SK-N-SH (cell line): ENCODE measurements around the gene REXO1. TPM values are rescaled to one million over a fixed set of nuclear protein-coding genes. Genes with fewer than 3 reads are reported as not detected.

ENCODE experiments used
- CTCF ChIA-PET: fragments of 300-600, 350-600 bp; formaldehyde crosslinking; extraction: SDS; loops from one replicate; lab custom pipeline; 2021; lab: Yijun Ruan, JAX
- POLR2A ChIA-PET: fragments of 350-600 bp; sonication (Branson Sonifier 250); formaldehyde crosslinking; extraction: SDS; loops from one replicate; lab custom pipeline; 2020; ENCODE audit warnings: antibody characterized with exemption, inconsistent platforms; lab: Yijun Ruan, JAX
- DNase-seq: peaks from one replicate; pipeline ENCODE4 v3.0.0; 2012
- H2AFZ ChIP-seq: fragments of 200-600 bp; sonication (generic); 2 replicates; pipeline ENCODE4 v1.8.1; 2016; ENCODE audit warnings: antibody characterized with exemption, mild to moderate bottlenecking, low read depth
- H3F3A ChIP-seq: fragments of 200-600 bp; sonication (generic); replicated peaks from 2 replicates; pipeline ENCODE3; 2016; ENCODE audit warnings: antibody characterized with exemption, mild to moderate bottlenecking; ENCODE audit not compliant: insufficient read depth
- H3K27ac ChIP-seq, 2 experiments: fragments of 200-500 bp in 1 of 2; fragments of 200-600 bp in 1 of 2; sonication (Bioruptor generic) in 1 of 2; sonication (generic), shearing (Covaris generic) in 1 of 2; 2 replicates each; pipeline versions ENCODE4 v1.5.1 to v1.6.1; 2014 to 2016; ENCODE audit warnings: low read depth in 2 of 2, inconsistent platforms in 1 of 2, low read length in 1 of 2, mild to moderate bottlenecking in 1 of 2, mixed read lengths in 1 of 2
- H3K27me3 ChIP-seq: fragments of 200-600 bp; sonication (generic), shearing (Covaris generic); 2 replicates; pipeline ENCODE4 v1.6.1; 2016; ENCODE audit warnings: mixed run types; ENCODE audit not compliant: insufficient read depth
- H3K36me3 ChIP-seq, 2 experiments: fragments of 200-500 bp in 1 of 2; fragments of 200-600 bp in 1 of 2; sonication (Bioruptor generic) in 1 of 2; sonication (generic) in 1 of 2; replicated peaks in 1 of 2; 2 replicates each; pipeline versions ENCODE3 to v1.5.1; 2014 to 2016; ENCODE audit warnings: low read length in 1 of 2, mild to moderate bottlenecking in 1 of 2; ENCODE audit not compliant: insufficient read depth in 2 of 2, control insufficient read depth in 1 of 2
- H3K4me1 ChIP-seq, 2 experiments: fragments of 200-500 bp in 1 of 2; fragments of 200-600 bp in 1 of 2; sonication (Bioruptor generic) in 1 of 2; sonication (generic), shearing (Covaris generic) in 1 of 2; 2 replicates each; pipeline versions ENCODE4 v1.5.1 to v1.6.1; 2014 to 2016; ENCODE audit warnings: low read depth in 1 of 2, low read length in 1 of 2, mixed run types in 1 of 2; ENCODE audit not compliant: insufficient read depth in 2 of 2, control insufficient read depth in 1 of 2
- H3K4me2 ChIP-seq: fragments of 200-600 bp; sonication (generic), shearing (Covaris generic); 2 replicates; pipeline ENCODE4 v1.6.1; 2017; ENCODE audit warnings: mixed run types
- H3K4me3 ChIP-seq, 2 experiments: fragments of 200-500 bp in 1 of 2; fragments of 200-600 bp in 1 of 2; sonication (Bioruptor generic) in 1 of 2; sonication (generic), shearing (Covaris generic) in 1 of 2; 2 replicates each; pipeline versions ENCODE4 v1.5.1 to v1.8.1; 2014 to 2016; ENCODE audit warnings: low read depth in 2 of 2, inconsistent platforms in 1 of 2, low read length in 1 of 2, mild to moderate bottlenecking in 1 of 2, mixed read lengths in 1 of 2, moderate library complexity in 1 of 2
- H3K79me2 ChIP-seq: fragments of 200-600 bp; sonication (generic); 2 replicates; pipeline ENCODE4 v1.8.1; 2017; ENCODE audit warnings: mild to moderate bottlenecking; ENCODE audit not compliant: insufficient read depth
- H3K9ac ChIP-seq: fragments of 200-600 bp; sonication (generic); 2 replicates; pipeline ENCODE4 v1.6.1; 2017; ENCODE audit warnings: mixed run types
- H3K9me2 ChIP-seq: fragments of 200-600 bp; sonication (generic); 2 replicates; pipeline ENCODE4 v1.6.1; 2017; ENCODE audit warnings: mixed run types
- H3K9me3 ChIP-seq: fragments of 200-600 bp; sonication (generic); 2 replicates; pipeline ENCODE4 v1.6.1; 2017; ENCODE audit warnings: mixed run types, mild to moderate bottlenecking, moderate library complexity
- H4K20me1 ChIP-seq: fragments of 200-600 bp; sonication (generic); 2 replicates; pipeline ENCODE4 v1.6.1; 2017; ENCODE audit warnings: mild to moderate bottlenecking, mixed run types; ENCODE audit not compliant: insufficient read depth
- FOXJ3 ChIP-seq: sonication (generic); formaldehyde crosslinking; IDR thresholded peaks from 2 replicates; pipeline ENCODE4 v1.5.1; 2020; ENCODE audit warnings: mild to moderate bottlenecking, missing genetic modification reagents
- GABPA ChIP-seq: IDR thresholded peaks from 2 replicates; pipeline ENCODE4 v1.4.0; 2012; ENCODE audit warnings: low read depth, mild to moderate bottlenecking
- POLR2AphosphoS5 ChIP-seq: IDR thresholded peaks from 2 replicates; pipeline ENCODE4 v1.6.1; 2012; ENCODE audit warnings: low read depth, low read length
- REST ChIP-seq: IDR thresholded peaks from 2 replicates; pipeline ENCODE4 v1.6.1; 2012; ENCODE audit warnings: mild to moderate bottlenecking, low read depth, low read length, moderate library complexity
- RFX5 ChIP-seq: IDR thresholded peaks from 2 replicates; pipeline ENCODE4 v1.6.1; 2012; ENCODE audit warnings: mild to moderate bottlenecking, improper control_type of control experiment, low read length
- WGBS: methylation state at CpG from one replicate; pipeline ENCODE4 v1.1.6; 2017; ENCODE audit warnings: low lambda C conversion rate; 5-methylcytosine and 5-hydroxymethylcytosine counted together
- polyA plus RNA-seq, 3 experiments: library from polyadenylated mRNA; depleted of rRNA; stranded (reverse); fragments of >200 nt; gene quantifications; 2 replicates each; pipeline ENCODE4 v1.2.3, GENCODE V29; 2012
- TF ChIP-seq, protein P1 (sequence below): fragments of 150-350 bp; IDR thresholded peaks from 2 replicates; pipeline ENCODE4 v1.6.1; 2016; ENCODE audit warnings: mild to moderate bottlenecking, low read depth, low read length

The REXO1 gene
- polyA plus RNA-seq, 1 of the 3 experiments (the other 2 are of a cell fraction): 18.8 TPM

DNA sequence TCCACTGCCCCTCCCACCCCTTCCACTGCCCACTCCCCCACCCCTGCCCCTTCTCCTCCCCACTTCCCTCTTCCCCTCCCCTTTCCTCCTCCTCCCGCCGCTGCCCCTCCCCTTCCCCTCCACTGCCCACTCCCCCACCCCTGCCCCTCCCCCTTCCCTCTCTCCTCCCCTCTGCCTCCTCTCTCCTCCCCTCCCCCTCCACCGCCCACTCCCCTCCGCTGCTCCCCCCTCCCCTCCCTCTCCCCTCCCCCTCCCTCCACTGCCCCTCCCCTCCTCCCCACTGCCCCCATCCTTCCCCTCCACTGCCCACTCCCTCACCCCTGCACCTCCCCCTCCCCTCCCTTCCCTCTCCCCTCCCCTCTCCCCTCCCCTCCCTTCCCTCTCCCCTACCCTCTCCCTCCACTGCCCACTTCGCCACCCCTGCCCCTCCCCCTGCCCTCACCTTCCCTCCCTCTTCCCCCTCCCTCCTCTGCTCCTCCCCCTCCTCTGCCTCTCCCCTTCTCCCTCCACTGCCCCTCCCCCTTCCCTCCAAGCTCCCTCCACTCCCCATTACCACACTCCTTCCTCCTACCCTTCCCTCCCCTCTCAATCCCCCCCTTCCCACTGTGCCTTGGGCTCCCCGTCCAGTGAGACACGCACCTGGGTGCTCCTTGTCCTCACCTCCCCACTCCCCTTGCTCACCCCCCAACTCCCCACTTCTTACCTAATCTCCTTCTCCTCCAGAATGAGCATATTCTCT is 58.1 kb downstream of the REXO1 start:
- Histone ChIP-seq H3K27me3 (peaks cover 20% of the 10 kb centered on the region), H3K9ac (no peak overlapping the region), H4K20me1 (no peaks in the 10 kb centered on the region), H3K9me2 (no peaks in the 10 kb centered on the region), H3F3A (no peaks in the 10 kb centered on the region), H3K36me3 (no peaks in the 10 kb centered on the region), H3K4me3 (no peak overlapping the region), H2AFZ (no peak overlapping the region), H3K4me1 (no peaks in the 10 kb centered on the region; a peak in 1 of 4 replicates), H3K27ac (no peak overlapping the region), H3K4me2 (no peak overlapping the region), H3K79me2 (no peaks in the 10 kb centered on the region), H3K9me3 (no peaks in the 10 kb centered on the region)
- no peak for DNase-seq
- CTCF ChIA-PET: interaction anchor here (0.8 to 12.6 kb wide), 15 partner anchors 8 to 244 kb away, joined by 3 to 143 read pairs (median 6); no protein-coding TSS in a partner anchor
- POLR2A ChIA-PET: no interaction called here
- TF ChIP-seq RFX5: no peak
- no peak for TF ChIP-seq REST
- TF ChIP-seq, protein P1, sequence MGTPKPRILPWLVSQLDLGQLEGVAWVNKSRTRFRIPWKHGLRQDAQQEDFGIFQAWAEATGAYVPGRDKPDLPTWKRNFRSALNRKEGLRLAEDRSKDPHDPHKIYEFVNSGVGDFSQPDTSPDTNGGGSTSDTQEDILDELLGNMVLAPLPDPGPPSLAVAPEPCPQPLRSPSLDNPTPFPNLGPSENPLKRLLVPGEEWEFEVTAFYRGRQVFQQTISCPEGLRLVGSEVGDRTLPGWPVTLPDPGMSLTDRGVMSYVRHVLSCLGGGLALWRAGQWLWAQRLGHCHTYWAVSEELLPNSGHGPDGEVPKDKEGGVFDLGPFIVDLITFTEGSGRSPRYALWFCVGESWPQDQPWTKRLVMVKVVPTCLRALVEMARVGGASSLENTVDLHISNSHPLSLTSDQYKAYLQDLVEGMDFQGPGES: no peak
- TF ChIP-seq FOXJ3 (CRISPR knock-in tag): no peak
- 11% methylated on average over 7 of the region's 7 CpGs for WGBS

DNA sequence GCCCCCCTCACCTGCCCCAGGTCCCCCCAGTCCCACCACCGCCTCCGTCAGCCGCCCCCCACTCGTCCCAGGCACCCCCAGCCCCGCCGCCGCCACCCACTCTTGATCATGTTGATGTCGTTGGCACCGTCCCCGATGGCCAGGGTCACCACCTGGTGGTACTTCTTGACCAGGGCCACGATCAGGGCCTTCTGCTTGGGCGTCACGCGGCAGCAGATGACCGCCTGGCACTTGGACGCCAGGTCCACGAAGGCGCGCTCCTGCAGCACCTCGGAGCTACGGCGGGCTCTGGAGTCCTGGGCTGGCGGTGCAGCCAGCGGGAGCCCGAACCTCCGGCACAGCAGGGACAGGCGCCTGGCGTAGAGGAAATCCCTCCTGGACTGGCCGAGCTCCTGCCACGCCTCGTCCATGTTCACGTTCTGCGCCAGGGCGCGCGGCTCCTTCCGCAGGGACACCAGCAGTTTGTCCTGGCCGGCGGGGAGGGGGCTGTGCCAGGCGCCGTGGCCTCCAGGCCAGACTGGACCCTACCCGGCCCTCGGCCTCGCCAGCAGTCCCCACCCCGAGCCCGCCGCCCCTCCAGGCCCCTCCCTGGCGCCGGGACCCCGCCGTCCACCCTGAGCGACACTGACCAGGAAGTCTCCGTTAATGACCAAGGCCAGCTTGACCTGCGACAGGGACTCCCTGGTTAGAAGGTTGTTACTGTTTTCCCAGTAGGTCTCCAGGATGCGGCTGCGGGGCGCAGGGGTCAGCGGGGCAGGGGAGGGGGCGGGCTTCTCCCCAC is 58.8 kb downstream of the REXO1 start:
- Histone ChIP-seq H3K9ac (no peak overlapping the region), H3K9me3 (no peaks in the 10 kb centered on the region), H3F3A (no peaks in the 10 kb centered on the region), H3K27ac (no peak overlapping the region), H3K9me2 (no peaks in the 10 kb centered on the region), H2AFZ (no peak overlapping the region), H3K4me1 (no peaks in the 10 kb centered on the region; a peak in 1 of 4 replicates), H3K4me2 (no peak overlapping the region), H4K20me1 (no peaks in the 10 kb centered on the region), H3K4me3 (no peak overlapping the region; a peak in 1 of 4 replicates), H3K79me2 (no peaks in the 10 kb centered on the region), H3K36me3 (no peaks in the 10 kb centered on the region), H3K27me3 (peaks cover 23% of the 10 kb centered on the region)
- CTCF ChIA-PET: interaction anchor here (0.8 to 12.6 kb wide), 25 partner anchors 8 to 243 kb away, joined by 3 to 143 read pairs (median 6); partner anchors contain the start of gene ATP8B3
- POLR2A ChIA-PET: no interaction called here
- DNase-seq: peak; percentile 67
- WGBS: 7% methylated on average over 42 of the region's 59 CpGs
- TF ChIP-seq FOXJ3 (CRISPR knock-in tag) (no peak), GABPA (no peak), POLR2AphosphoS5 (no peak)
